AG09319 (cell line): ENCODE measurements around the gene PLXNA3.

ENCODE experiments used
- DNase-seq: peaks from one replicate; pipeline ENCODE4 v3.0.0-alpha.2; 2010; ENCODE audit warnings: low read depth; ENCODE audit errors: extremely low read depth
- TF ChIP-seq, protein P1 (sequence below): IDR thresholded peaks from 2 replicates; pipeline ENCODE4 v1.5.1; 2011; ENCODE audit warnings: low read depth, mild to moderate bottlenecking, inconsistent platforms, low read length, moderate library complexity

Gene PLXNA3

GRCh38 chrX:154441984-154442707, 15.9 kb upstream of the PLXNA3 start:
- DNase-seq, result no peak

DNA sequence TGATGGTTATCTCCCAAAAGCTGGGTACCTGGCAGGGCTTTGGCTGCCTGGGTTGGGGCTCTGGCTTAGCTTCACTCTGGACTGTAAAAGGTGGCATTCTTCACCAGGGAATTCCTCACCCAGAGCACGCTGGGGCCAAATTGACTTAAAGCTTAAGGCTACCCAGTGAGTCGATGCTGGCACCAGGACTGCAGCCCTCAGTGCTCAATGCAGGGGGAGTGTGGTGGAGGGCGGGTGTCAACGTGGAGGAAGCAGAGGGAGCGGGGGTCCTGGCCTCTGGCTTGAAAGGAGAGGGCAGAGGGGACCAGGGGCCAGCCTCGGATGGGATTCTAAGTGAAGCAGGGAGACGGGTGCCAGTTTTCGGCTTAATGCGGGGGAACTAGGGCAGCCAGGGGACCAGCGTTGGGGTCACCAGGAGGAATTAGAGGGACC, 14.6 kb upstream of the PLXNA3 start:
- no peak for DNase-seq
- TF ChIP-seq, protein P1, sequence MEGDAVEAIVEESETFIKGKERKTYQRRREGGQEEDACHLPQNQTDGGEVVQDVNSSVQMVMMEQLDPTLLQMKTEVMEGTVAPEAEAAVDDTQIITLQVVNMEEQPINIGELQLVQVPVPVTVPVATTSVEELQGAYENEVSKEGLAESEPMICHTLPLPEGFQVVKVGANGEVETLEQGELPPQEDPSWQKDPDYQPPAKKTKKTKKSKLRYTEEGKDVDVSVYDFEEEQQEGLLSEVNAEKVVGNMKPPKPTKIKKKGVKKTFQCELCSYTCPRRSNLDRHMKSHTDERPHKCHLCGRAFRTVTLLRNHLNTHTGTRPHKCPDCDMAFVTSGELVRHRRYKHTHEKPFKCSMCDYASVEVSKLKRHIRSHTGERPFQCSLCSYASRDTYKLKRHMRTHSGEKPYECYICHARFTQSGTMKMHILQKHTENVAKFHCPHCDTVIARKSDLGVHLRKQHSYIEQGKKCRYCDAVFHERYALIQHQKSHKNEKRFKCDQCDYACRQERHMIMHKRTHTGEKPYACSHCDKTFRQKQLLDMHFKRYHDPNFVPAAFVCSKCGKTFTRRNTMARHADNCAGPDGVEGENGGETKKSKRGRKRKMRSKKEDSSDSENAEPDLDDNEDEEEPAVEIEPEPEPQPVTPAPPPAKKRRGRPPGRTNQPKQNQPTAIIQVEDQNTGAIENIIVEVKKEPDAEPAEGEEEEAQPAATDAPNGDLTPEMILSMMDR, result no peak

More at GRCh38 chrX:154441984-154442707, 15.9 kb upstream of the PLXNA3 start:
- TF ChIP-seq, protein P1, result no peak

DNA sequence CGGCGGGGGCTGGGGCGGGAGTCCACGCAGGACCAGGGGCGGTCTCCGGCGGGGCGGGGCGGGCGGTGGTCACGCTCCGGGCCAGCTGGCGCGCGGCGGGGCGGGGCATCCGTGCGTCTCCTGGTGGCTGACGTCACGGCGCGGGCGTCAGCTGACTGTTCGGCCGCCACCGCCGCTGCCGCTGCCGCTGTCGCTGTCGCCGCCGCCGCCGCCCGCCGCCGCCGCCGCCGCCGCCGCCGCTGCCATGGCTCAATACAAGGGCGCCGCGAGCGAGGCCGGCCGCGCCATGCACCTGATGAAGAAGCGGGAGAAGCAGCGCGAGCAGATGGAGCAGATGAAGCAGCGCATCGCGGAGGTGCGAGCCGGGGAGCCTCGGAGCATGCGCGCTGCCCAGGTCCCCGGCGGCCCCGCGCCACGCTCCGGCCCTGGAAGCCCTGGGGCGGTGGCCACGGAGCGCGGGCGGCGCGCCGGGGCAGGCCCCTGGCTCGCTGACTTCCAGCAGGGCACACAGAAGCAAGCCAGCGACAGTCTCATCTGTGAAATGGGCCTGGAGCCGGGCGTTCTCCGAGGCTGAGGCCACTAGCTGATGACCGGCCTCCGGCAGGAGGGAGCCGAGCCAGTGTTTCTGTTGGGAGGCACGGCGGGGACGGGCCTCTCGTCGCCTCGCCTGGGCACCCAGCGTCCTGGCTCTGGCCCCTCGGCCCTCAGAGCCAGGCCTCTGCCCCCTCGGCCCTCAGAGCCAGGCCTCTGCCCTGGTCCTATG, 13.9 kb upstream of the PLXNA3 start, which contains the start of gene FAM50A:
FAM50A (plus strand) TSS at position 150 of the 763 bp plus-strand sequence; CDS start at position 245, 95 bp downstream.
- TF ChIP-seq, protein P1, result no peak

DNA sequence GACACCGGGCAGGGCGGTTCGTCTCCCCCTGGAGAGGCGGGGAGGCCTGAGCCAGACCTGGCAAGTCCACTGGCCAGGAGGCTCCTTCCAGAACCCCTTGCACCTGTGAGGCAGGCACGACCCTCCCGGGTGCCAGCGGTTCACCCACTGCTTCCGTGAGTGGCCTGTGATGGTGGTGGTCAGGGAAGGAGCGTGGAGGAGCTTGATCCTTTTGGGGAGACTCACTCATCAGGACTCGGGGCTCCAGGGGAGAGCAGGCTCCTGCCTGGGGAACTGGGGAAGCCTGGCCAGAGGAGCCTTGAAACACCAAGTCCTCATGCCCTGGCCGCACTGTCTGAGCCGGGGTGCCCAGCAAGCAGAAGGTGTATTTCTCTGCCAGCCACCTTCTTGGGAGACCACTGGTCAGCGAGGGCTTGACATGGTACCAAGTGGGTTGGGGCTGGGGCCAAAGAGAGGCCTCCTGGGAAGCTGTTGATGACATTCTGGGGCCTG, 13.3 kb upstream of the PLXNA3 start:
- TF ChIP-seq, protein P1, result no peak
- no peak for DNase-seq

More for the DNA sequence above, 13.9 kb upstream of the PLXNA3 start, which contains the start of gene FAM50A:
- DNase-seq, result no peak

DNA sequence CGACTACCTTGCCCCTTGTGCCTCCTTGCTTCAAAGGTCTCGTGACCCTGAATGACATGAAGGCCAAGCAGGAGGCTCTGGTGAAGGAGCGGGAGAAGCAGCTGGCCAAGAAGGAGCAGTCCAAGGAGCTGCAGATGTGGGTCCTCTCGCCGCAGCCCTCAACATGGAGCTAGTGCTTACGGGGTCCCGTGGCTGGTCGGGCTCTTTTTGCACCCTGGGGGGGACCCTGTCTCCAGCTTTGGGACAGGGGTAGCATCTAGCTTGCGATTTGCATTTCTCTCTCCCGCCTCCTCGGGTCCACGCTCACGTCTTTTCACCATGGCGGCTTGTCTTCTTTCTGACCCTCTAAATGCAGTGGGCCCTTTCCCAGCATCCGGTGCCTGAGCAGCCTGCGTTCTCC, 12.3 kb upstream of the PLXNA3 start:
- DNase-seq, result no peak
- TF ChIP-seq, protein P1, result no peak

DNA sequence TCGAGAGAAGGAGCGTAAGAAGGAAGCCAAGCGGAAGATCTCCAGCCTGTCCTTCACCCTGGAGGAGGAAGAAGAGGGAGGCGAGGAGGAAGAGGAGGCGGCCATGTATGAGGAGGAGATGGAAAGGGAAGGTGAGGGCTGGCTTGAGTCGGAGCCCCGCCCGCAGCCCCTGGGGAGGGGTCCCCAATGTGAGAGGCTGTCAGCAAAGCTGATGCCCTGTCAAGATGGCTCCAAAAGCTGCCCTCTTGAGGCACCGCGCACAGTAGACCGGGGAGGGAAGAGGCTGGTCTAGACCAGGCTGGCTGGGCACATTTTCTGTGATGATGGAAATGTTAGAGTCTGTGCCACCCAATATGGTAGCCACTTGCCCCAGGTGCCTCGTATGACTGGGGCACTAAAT, 11.7 kb upstream of the PLXNA3 start:
- no peak for DNase-seq
- TF ChIP-seq, protein P1, result no peak

GRCh38 chrX:154448484-154448883, 9.6 kb upstream of the PLXNA3 start:
- no peak for DNase-seq

More at GRCh38 chrX:154448484-154448883, 9.6 kb upstream of the PLXNA3 start:
- TF ChIP-seq, protein P1, result no peak
